Measurements from ENCODE around the gene SERHL2.

GRCh38 chr22:42582987-42583386 is 29.2 kb downstream of the SERHL2 start:
- TF ChIP-seq, protein P1, sequence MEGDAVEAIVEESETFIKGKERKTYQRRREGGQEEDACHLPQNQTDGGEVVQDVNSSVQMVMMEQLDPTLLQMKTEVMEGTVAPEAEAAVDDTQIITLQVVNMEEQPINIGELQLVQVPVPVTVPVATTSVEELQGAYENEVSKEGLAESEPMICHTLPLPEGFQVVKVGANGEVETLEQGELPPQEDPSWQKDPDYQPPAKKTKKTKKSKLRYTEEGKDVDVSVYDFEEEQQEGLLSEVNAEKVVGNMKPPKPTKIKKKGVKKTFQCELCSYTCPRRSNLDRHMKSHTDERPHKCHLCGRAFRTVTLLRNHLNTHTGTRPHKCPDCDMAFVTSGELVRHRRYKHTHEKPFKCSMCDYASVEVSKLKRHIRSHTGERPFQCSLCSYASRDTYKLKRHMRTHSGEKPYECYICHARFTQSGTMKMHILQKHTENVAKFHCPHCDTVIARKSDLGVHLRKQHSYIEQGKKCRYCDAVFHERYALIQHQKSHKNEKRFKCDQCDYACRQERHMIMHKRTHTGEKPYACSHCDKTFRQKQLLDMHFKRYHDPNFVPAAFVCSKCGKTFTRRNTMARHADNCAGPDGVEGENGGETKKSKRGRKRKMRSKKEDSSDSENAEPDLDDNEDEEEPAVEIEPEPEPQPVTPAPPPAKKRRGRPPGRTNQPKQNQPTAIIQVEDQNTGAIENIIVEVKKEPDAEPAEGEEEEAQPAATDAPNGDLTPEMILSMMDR (IDR thresholded peaks at IDR 0.05) = no peak
- no peak for TF ChIP-seq POLR2A (IDR thresholded peaks at IDR 0.05)

Measured in vagina (tissue), 2 donors.